ENCODE data around the gene MFAP2.

- TF ChIP-seq CTCF (IDR thresholded peaks at IDR 0.05) = no peak
- TF ChIP-seq POLR2A (IDR thresholded peaks at IDR 0.05) = no peak
These were observed 29.3 kb upstream of the MFAP2 start for GRCh38 chr1:17009706-17010105.
